GM19035 (cell line): Measurements from ENCODE around the gene MAGI3.
"Not testable (repeated sequence)": the region's sequence is repeated elsewhere in the genome, so short reads cannot be mapped to it uniquely, and the experiment has no call there.

Source experiments
- ATAC-seq: cut with Tn5 transposase; IDR thresholded peaks from one replicate; pipeline ENCODE4 v1.9.1; 2021; ENCODE audit not compliant: unreplicated experiment

The MAGI3 gene

DNA sequence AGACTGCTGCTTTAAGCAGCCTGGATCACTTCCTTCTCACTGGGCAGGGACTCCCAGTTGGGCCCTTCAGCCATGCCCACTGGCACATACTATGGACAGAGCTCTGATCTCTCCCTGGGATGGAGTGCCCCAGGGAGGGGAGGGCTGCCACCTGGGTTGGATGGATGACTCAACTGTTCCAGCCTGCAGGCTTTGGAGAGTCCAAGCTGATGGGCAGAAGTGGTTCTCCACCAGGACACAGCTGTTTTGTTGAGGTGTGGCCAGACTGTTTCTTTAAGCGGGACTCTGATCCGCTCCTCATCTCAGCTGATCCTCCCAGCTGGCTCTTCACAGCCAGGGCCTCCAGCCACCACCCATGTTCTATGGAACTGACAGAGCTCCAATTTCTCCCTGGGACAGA is 166.9 kb downstream of the MAGI3 start:
- ATAC-seq, result no peak

DNA sequence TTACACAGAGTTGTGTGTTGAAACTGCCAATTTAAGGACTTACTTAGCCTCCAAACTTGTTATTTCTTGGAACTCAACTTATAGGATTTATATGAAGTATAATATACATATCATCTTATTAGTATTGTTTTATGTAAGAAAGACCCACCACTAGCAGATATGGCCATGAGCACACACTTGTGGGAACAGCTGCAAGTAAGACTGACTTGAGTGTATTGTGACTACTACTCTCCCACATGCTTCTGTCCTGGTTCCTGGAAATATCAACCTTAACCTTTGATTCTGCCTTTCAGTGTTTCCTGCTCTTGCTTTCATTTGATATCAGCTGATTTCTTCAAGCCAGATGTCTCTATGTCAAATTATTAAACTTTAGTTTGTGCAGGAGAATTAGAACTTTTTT is 175.3 kb downstream of the MAGI3 start:
- ATAC-seq, result no peak

DNA sequence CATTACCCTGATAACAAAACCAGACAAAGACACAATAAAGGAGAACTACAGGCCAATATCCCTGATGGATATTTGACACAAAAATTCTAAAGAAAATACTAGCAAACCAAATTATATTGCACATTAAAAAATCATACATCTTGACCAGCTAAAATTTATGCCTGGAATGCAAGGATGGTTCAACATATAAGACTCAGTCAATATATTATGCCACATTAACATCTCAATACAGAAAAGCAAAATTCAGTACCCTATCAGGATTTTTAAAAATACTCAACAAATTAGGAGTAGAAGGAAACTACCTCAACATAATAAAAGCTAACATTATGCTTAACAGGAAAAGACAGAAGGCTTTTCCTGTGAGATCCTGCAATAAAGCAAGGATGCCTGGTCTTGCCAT is 177.1 kb downstream of the MAGI3 start:
- no peak for ATAC-seq

DNA sequence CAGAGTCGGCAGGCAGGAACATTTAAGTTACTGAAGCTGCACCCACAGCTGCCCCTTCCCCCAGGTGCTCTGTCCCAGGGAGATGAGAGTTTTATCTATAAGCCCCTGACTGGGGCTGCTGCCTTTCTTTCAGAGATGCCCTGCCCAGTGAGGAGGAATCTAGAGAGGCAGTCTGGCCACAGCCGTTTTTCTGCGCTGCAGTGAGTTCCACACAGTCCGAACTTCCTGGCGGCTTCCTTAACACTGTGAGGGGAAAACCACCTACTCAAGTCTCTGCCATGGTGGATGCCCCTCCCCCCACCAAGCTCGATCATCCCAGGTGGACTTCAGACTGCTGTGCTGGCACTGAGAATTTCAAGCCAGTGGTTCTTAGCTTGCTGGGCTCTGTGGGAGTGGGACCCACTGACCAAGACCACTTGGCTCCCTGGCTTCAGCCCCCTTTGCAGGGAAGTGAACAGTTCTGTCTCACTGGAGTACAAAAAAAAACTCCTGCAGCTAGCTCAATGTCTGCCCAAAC is 185.5 kb downstream of the MAGI3 start:
- ATAC-seq, result not testable (repeated sequence)

DNA sequence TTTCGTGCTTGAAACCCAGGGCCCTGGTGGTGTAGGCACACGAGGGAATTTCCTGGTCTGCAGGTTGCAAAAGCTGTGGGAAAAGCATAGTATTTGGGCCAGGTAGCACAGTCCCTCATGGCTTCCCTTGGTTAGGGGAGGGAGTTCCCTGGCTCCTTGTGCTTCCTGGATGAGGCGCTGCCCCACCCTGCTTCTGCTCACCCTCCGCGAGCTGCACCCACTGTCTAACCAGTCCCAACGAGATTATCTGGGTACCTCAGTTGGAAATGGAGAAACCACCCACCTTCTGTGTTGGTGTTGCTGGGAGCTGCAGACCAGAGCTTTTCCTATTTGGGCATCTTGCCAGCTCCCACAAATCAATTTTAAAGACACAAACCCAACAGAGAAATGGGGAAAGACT is 186.0 kb downstream of the MAGI3 start:
- no peak for ATAC-seq

DNA sequence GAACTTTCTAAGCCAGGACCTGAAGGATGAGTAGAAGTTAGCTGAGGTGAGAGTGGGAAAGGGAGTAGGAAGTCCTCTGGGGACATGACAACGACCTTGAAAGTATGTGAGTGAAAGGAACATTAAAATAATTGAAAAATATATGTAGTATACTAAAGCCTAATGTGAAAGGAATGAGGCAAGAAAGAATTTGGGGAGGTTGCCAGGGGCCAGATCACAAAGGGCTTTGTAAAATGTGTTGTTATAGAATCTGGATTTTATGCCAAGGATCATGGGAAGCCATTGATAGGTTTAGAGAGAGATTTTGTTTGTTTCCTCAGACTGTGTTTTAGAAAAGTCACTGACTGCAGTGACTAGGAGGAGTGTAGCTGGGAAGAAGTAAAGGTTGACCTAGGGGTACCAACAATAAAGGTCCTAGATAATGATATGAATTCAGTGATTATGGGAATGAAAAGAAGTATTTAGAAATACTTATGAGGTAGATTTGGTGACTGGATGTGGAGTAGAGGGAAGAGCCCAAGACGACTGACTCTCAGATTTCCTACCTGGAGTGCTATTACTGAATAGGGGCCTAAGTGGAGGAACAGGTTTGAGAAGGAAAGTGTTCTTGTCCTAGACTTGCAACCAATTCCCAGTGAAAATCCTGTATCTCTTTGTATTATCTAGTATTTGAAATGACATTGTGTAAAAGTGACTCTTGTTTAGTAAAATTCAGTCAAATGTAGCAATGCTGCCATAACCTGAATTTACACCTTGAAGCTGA is 189.1 kb downstream of the MAGI3 start:
- ATAC-seq, result no peak

DNA sequence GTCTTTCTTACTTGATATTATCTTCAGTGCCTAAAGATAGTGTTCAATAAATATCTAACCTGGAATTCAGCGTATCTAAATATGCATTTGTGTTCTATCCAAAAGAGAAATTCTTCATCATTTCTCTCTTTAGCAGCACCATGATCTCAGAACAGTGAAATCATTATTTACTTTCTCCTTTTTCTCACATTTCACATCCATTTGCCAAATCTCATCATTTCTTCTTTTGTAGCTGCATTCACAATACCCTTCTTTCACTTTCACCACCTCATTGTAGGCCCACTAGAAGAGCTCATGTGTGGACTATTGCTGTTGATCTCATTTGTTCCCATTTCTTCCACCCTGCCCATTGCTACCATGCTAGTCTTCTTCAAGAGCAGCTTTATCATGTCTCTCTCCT is 191.0 kb downstream of the MAGI3 start:
- ATAC-seq, result no peak

DNA sequence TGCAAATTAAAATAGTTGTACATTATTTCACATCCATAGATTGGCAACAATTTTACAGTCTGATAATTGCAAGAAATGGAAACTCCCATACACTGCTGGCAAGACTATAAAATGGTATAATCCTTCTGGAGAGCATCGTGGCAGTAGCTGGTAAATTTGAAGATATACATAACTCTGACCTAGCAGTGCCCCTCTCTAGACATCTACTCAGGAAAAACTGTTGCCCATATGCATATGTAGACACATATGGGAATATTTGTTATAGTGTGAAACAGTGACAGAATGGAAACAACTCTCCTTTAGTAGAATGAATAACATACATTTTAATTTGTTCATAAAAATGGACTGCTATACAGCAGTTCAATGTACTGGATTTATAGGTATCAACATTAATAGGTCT is 191.8 kb downstream of the MAGI3 start:
- ATAC-seq, result no peak

DNA sequence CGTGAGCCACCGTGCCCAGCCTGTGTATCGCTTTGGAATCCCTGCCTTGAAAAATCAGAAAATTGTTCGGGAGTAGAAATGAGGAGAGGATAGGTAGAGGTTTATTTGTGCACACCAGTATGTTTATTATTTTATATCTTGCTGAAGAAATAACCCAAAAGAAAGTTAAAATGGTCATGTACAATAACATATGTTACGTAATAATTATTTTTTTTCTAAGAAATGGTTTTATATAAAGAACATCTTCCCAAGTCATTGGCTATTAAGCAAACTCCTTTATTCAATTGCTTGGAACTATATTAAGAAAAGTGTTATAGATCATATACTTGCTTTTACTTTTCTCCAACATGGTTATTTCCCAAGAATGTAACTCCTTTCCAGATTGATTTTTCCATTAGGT is 197.2 kb downstream of the MAGI3 start:
- no peak for ATAC-seq

DNA sequence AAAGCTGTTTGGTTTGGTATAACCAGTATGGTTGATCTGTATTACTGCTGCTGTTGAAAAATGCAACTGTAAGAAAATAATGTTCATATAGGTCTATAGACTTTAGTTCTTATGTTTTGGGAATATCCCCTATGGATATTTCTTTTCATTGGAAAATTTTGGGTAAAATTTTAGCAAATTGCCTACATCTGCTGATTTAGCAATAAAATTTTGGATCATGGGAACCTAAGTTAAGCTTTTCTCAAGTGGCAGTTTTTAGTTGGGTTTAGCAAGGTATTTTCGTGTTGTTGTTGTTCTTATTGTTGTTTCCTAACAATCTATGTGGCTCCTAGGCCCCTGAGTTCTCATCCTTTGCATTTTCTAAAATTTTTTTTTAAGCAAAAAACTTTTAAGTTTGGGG is 201.9 kb downstream of the MAGI3 start:
- ATAC-seq, result no peak

DNA sequence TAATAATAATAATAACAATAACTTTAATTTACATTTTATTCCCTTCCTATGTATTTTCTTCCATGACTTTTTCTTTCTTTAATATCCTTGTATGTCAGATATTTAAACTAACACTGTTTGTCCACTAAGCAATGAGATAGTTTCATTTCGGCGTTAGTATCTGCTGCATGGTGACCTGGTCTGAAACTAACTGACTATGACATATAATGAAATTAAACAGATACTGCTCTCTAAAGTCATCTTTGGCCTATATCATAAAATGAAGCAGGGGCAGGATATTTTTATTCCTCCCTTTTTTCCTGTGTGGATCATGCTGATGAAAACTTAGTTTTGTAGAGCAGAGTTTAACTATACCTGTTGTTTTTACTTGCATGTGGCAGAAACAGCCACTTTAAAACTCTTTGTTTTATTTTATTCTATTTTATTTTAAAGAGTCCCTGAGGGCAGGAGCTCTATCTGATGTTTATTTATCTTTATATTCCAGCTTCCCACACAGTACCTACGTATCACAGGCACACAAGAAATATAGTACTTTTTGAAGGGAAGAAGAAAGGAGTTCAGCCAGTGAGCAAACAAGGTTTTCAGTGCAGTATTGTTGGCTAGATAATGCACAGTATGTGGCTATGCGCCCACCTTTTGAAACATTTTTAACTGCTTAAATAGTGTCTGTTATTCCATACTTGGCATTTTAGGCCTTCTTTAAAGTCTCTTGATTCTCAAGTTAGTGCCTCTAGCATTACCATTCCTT is 203.4 kb downstream of the MAGI3 start:
- ATAC-seq, result no peak

DNA sequence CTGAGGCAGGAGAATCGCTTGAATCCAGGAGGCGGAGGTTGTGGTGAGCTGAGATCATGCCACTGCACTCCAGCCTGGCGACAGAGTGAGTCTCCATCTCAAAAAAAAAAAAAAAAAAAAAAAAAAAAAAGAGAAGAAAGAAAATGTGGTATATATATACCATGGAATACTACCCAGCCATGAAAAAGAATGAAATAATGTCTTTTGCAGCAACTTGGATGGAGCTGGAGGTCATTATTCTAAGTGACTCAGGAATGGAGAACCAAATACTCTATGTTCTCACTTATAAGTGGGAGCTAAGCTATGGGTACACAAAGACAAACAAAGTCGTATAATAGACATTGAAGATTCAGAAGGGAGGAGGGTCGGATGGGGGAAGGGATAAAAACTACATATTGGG is 214.2 kb downstream of the MAGI3 start:
- not testable (repeated sequence) for ATAC-seq

DNA sequence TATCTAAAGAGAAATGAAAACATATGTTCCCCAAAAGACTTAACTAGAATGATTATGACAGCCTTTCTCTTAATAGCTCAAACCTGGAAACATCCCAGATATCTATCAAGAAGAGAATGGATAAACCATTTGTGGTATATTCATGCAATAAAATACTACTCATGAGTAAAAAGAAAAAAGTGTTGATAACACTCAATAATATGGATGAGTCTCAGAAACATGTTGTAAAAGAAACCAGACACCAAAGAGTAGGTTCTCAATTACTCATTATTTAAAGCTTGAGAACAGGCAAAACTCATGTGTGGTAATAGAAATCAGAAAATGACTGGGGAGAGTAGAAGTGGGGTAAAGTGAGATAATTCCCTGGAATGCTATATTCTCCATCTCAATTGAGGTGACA is 214.8 kb downstream of the MAGI3 start:
- no peak for ATAC-seq

DNA sequence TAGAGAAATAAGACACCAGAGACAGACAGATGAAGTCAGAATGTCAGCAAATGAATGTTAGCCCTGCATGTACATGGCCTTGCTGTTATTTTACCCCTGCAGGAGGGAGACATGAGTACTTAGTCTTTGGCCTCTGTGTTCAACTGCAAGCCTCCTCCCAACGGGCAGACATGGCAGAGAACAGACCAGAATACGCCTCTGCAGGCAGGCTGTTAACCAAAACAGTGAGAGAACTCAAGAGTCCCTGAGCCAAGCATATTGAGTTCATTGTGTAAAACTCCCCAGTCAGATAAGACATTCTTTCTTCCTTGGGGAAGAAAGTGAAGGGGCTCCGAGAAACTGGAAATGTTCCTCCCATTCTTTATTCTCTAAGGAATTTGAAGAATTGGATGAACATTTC is 218.1 kb downstream of the MAGI3 start:
- no peak for ATAC-seq

DNA sequence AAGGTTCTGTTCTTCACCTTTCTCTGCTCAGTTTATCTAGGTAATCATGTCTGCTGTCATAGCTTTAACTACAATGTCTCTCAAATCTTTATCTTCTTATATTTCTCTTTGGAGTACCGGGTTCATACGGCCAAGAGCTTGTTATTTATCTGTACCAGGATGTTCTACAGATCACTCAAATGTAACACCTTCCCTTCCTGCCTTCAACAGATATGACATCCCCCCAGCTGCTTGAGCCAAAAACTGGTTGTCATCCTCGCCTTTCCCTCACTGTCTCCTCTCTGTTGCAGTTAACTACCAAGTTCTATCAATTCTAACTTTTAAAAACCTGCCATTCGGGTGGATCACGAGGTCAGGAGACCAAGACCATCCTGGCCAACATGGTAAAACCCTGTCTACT is 220.1 kb downstream of the MAGI3 start:
- no peak for ATAC-seq

DNA sequence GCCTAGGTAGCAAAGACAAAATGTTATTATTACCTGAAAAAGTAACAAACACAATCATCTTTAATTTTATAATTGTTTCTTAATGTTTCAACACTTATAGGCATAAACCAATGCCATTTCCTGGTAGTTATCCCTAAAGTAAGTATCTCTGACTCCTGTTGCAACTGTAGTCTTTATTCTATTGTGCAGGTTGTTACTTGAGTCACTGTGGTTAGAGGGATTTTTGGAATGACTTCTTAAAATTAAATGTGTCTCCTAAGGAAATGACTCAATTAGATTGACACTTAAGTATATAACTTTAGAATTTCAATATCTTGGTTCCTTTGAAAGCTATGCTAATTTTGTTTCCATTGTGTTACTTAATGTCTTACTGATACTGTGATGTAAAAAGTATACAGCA is 225.1 kb downstream of the MAGI3 start:
- no peak for ATAC-seq

DNA sequence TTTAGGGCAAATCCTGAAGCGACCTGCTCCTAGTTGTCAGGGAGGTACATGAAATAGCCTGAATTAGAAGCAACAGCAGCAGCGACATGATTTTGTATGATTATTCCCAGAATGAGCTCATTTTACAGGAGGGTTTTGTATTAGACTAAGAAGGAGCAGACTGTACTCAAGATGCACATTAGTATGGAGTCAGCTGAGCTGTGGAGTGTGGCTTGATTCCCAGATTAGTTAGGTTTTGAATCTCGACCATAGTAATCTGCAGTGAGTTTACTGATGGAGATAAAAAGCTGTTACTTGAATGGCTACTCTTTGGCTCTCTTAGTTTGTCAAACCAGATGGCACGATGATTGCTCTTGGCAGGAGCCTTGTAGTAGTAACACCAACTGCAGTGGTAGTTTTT is 225.8 kb downstream of the MAGI3 start:
- no peak for ATAC-seq

DNA sequence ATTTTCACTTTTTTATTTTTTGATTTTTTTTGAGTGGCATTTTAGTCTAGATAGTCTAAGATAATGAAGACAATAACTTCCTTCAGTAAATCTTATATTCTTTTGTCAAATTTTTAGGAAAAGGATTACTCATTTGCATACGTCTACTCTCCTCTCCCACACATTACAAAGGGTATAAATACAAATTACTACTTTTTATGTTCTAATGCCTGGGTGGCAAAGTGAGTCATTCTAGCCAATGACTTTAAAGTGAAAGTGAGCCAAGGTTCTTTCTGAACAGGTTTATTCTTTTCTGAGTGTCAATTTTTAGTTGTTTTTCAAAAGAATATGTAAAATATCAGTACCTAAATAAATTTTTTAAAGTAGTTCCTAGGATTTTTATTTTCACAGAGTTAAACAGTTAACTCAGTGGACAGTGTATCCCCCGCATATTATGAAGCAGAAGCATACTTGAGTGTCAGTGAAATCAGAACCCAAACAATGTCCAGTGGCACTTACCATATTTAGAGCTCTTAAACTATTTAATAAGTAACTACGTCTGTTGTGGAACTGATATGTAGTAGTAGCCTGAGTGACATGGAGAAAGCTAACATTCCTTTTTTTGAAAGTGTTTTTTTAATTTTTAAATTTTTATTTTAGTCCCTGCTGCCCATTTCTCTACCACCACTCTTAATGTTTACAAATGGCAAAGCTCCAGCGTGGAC is 227.3 kb downstream of the MAGI3 start:
- no peak for ATAC-seq

DNA sequence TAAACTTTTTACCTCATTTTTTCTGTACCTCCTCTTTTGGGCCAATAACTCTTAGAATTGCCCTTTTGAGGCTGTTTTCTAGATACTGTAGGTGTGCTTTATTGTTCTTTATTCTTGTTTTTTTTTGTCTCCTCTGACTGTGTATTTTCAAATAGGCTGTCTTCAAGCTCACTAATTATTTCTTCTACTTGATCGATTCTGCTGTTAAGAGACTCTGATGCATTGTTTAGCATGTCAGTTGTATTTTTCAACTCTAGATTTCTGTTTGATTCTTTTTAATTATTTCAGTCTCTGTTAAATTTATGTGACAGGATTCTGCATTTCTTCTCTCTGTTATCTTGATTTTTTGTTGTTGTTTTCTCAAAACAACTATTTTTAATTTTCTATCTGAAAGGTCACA is 238.7 kb downstream of the MAGI3 start:
- no peak for ATAC-seq

DNA sequence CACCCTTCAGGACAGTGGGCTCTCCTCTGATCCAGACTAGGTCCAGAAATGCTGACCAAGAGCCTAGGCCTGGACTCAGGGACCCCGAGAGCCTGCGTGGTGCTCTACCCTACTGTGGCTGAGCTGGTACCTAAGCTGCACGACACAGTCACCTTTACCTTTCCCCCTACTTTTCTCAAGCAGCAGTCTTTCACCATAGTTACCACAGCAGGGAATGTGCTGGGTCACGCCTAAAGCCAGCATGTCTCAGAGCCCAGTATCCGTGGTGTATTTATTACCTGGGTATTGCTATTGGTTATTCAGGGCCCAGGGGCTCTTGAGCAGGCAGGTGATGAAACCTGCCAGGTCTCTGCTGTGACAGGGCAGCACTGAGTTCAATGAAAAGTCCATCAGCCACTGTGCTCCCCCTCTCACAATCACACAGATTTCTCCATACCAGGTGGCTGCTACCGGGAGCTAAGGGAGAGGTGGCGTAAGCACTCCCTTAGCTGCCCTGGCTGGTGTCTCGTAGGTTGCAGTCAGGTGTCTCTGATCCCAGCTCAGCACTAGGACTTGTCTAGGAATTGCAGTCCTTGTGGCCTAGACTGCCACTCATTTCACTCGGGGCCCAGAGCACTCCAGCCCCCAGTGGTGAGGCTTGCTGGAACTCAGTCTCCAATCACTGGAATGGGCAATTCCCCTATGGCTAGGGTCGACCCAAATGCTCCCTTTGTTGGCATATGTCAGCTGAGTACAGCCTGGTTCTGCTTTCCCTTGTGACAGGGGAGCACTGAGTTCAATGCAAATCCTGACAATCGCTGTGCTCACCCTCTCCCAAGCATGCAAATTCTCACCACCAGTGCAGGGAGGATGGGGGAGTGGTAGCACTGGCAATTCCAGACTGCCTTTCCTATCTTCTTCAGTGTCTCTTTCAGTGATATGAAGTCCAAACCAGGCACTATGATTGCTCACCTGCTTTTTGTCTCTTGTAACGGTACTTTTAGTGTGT is 240.3 kb downstream of the MAGI3 start:
- ATAC-seq, result no peak

DNA sequence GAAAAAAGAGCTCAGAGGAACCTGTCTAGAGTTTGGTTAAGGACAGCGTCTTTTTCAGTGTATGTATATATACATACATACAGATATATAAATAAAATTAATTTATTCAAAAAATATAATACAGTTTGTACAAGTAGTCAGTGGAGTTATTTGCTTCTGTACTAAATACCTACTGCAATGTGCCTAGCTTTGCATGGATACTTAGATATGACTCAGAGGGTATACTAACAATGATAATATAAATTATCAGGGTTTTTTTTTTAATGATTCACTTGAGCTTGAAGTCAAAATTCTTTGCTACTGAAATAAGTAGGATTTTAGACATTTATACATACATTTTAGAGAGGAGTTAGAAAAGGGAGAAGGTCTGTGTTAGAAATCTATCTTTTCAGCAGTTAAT is 251.1 kb downstream of the MAGI3 start:
- no peak for ATAC-seq
